ENCODE measurements around the gene ASPSCR1.
"Not testable (repeated sequence)": the region's sequence is repeated elsewhere in the genome, so short reads cannot be mapped to it uniquely, and the experiment has no call there.

Gene ASPSCR1

DNA sequence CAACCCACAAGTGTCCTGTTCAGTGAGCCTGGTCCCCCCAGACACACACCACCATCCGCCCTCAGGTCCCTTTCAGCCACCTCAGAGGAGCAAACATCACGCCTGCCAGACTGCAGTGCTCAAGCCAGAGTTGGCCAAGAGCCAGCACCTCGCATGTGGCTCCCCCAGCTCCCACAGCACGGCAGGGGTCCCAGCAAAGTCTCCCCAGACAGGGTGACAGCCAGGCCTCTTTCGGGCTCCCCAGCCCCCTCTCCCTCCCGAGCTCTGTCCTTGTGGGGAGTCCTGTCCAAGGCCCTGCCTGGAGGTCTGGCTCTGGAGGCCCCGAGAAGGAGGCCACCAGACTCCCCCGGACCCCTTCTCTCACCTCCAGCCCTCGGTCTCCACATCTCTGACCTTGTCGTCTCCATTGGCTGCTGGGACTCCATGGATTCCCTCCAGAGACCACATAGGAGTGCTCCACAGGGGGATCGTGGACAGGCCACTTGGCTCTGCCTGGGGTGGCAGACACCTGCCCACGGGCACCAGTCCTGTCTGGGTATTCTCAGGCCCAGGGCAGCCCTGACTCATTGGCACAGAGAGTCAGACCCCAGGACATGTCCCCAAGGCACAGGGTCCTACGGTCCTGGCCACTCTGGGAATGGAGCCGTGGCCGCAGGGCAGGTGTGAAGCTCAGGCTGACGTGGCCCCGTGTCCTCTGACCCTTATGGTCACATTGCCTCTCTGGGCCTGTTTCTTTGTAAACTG, 28.6 kb upstream of the ASPSCR1 start:
- TF ChIP-seq ZFX (IDR thresholded peaks at IDR 0.05) = no peak
- TF ChIP-seq, protein P1, sequence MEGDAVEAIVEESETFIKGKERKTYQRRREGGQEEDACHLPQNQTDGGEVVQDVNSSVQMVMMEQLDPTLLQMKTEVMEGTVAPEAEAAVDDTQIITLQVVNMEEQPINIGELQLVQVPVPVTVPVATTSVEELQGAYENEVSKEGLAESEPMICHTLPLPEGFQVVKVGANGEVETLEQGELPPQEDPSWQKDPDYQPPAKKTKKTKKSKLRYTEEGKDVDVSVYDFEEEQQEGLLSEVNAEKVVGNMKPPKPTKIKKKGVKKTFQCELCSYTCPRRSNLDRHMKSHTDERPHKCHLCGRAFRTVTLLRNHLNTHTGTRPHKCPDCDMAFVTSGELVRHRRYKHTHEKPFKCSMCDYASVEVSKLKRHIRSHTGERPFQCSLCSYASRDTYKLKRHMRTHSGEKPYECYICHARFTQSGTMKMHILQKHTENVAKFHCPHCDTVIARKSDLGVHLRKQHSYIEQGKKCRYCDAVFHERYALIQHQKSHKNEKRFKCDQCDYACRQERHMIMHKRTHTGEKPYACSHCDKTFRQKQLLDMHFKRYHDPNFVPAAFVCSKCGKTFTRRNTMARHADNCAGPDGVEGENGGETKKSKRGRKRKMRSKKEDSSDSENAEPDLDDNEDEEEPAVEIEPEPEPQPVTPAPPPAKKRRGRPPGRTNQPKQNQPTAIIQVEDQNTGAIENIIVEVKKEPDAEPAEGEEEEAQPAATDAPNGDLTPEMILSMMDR (conservative IDR thresholded peaks at IDR 0.05) = no peak
- H3K27ac ChIP-seq = no peak overlapping the region

DNA sequence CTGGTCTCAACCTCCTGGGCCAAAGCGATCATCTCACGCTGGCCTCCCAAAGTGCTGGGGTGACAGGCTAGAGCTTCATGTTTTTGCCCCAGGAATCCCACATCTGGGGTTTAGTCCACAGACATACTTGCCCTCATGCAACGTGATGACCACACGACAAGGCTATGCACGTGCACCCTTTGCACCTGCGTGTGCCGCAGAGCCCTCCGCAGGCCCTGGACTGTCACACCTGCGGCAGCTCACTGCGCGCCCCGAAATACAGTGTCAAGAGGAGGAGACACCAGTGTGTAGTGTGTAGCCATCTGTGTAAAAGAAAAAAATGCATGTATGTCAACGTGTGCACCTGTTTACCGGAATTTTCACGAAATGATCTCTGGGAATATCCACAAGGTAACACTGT, 26.9 kb upstream of the ASPSCR1 start:
- no peak overlapping the region for H3K27ac ChIP-seq
- TF ChIP-seq, protein P1 (conservative IDR thresholded peaks at IDR 0.05) = no peak
- no peak for TF ChIP-seq ZFX (IDR thresholded peaks at IDR 0.05)

DNA sequence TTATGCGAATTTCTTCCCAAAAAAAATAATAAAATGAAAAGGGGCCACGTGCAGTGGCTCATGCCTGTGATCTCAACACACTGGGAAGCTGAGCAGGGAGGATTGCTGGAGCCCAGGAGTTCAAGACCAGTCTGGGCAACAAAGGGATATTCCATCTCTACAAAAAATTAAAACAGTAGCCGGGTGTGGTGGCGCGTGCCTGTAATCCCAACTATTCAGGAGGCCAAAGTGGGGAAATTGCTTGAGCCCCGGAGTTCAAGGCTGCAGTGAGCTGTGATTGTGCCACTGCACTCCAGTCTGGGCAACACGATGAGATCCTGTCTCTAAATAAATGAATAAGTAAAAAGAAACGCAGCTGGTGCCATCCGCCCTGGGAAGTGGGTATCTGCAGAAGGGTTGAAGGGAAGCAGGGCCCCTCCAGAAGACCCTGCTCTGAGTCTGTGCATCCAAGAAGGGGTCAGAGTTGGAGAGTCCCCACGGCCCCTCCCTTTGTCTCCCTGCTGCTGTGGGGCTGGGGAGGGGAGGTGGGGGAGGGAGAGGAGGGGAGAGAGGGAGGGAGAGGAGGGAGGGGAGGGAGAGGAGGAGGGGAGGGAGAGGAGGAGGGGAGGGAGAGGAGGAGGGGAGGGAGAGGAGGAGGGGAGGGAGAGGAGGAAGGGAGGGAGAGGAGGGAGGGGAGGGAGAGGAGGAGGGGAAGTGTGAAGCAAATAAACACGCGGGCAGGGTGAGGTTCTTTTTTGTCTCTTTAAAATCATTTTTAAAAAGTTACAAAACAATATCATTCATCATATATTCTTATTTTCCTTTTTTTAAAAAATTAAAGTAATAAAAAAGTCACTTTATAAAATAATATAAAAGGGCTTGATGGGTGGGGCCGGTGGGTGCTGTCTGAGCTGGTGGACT, 25.4 kb upstream of the ASPSCR1 start:
- TF ChIP-seq, protein P1 (conservative IDR thresholded peaks at IDR 0.05) = no peak
- no peak for TF ChIP-seq ZFX (IDR thresholded peaks at IDR 0.05)
- no peak overlapping the region for H3K27ac ChIP-seq

DNA sequence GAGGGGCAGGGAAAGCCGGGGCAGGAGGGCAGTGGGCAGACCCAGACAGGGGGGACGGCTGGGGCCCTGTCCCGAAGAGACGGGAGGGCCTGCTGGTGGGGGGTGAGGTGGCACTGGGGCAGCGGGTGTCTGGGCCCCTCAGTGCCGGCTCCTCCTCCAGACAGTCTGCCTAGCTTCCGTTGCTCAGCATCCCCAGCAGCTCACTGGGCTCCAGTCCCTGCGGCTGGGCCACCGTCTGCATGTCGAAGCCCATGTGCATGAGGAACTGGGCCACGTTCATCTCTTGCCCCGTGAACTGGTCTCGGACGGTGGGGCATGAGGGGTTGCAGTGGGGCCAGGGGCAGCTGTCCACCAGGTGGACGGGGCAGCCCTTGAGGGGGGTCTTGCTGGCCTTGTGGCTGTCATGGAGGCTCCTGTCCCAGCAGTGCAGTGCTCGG, 24.6 kb upstream of the ASPSCR1 start:
- TF ChIP-seq ZFX (IDR thresholded peaks at IDR 0.05) = no peak
- TF ChIP-seq, protein P1 (conservative IDR thresholded peaks at IDR 0.05) = no peak
- H3K27ac ChIP-seq = no peak overlapping the region

DNA sequence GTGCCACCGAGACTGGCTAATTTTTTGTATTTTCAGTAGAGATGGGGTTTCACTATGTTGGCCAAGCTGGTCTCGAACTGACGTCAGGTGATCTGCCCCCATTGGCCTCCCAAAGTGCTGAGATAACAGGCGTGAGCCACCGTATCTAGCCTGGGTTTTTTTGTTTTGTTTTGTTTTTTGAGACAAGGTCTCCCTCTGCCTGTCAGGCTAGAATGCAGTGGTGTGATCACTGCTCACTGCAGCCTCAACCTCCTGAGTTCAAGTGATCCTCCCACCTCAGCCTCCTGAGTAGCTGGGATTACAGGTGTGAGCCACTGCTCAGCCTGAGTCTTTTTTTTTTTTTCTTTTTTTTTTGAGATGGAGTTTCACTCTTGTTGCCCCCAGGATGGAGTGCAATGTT, 24.0 kb upstream of the ASPSCR1 start:
- not testable (repeated sequence) for H3K27ac ChIP-seq

DNA sequence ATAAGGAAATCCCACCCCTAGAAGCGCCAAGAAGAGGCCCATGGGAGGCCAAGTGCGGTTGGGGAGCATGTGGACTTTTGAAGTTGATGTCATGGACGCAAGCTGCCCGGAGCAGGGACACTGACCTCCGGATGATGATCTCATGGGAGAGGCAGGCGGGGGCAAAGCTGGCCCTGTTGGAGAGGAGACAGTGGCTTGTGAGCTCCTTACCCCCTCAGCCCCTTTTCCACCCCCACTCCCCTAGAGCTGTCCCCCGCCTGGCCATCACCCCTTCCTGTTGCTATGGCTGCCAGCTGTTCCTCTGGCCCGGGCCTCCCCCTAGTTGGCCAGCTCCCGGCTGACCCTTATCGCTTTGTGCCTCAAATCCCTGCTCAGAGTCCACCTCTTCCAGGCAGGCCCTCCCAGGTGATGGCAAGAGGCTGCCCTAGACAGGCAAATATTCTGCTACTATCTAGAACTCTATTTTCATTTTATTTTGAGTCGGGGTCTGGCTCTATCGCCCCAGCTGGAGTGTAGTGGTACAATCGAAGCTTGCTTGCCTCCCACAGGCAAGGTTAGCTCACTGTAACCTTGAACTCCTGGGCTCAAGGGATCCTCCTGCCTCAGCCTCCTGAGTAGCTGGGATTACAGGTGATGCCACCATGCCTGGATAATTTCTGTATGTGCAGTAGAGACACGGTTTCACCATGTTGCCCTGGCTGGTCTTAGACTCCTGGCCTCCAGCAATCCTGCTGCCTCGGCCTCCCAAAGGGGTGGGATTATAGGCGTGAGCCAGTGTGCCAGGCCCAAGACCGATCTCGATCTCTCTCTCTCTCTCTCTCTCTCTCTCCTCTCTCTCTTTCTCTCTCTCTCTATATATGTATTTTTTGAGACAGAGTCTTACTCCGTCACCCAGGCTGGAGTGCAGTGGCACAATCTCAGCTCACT, 23.0 kb upstream of the ASPSCR1 start:
- no peak overlapping the region for H3K27ac ChIP-seq
- TF ChIP-seq, protein P1 (conservative IDR thresholded peaks at IDR 0.05) = no peak
- no peak for TF ChIP-seq ZFX (IDR thresholded peaks at IDR 0.05)

DNA sequence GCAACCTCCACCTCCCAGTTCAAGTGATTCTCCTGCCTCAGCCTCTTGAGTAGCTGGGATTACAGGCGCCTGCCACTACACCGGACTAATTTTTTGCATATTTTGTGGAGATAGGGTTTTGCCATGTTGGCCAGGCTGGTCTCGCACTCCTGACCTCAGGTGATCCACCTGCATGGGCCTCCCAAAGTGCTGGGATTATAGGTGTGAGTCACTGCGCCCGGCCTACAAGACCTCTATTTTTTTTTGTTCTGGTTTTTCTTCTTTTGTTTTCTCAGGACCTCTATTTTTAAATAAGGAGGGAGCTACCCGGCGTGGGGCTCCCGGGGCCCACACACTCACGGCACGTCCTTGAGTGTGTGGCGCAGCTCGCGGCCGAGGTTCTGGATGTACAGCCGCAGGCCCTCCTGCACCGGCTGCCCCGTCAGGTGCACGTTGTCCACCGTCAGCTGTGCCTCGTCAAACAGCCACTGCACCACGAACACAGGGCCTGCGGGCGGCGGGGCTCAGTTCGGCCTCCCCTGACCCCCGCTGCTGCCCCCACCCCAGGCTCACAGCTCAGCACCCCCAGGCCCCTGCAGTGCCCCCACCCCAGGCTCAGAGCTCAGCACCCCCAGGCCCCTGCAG, 22.3 kb upstream of the ASPSCR1 start:
- no peak for TF ChIP-seq ZFX (IDR thresholded peaks at IDR 0.05)
- TF ChIP-seq, protein P1 (conservative IDR thresholded peaks at IDR 0.05) = no peak
- no peak overlapping the region for H3K27ac ChIP-seq

Measured in C4-2B (cell line).